HG02981 (cell line): ENCODE results near the gene UCHL5.
"Not testable (repeated sequence)": the region's sequence is repeated elsewhere in the genome, so short reads cannot be mapped to it uniquely, and the experiment has no call there.

Experiments
- ATAC-seq: cut with Tn5 transposase; IDR thresholded peaks from one replicate; pipeline ENCODE4 v1.9.1; 2021; ENCODE audit warnings: mild to moderate bottlenecking, moderate library complexity; ENCODE audit not compliant: unreplicated experiment

The UCHL5 gene

GRCh38 chr1:193065954-193066353 lies 6.8 kb upstream of the UCHL5 start:
- no peak for ATAC-seq

DNA sequence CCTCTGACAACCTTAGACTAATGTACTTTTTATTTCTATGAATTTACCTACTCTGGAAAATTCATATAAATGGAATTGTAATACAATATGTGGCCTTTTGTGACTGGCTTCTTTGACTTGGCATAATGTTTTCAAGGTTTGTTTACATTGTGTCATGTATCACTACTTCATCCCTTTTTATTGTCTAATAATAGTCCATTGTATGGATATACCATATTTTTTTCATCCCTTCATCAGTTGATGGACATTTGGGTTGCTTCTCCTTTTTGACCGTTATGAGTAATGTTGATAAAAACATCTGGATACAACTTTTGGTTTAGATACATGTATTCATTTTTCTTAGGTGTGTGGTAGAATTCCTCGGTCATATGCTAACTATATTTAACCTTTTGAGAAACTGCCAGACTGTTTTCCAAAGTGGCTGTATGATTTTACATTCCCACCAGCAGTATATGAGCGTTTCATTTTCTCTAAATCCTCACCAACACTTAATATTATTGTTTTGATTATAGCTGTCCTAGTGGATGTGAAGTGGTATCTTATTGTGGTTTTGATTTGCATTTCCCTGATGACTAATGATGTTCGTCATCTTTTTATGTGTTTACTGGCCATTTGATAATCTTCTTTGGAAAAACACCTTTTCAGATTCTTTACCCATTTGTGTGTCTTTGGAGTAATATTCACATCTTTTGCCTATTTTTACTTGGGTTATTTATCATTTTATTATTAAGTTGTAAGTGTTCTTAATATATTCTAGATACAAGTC lies 3.7 kb upstream of the UCHL5 start:
- ATAC-seq = no peak

GRCh38 chr1:193060938-193061337 lies 1.8 kb upstream of the UCHL5 start:
- no peak for ATAC-seq

DNA sequence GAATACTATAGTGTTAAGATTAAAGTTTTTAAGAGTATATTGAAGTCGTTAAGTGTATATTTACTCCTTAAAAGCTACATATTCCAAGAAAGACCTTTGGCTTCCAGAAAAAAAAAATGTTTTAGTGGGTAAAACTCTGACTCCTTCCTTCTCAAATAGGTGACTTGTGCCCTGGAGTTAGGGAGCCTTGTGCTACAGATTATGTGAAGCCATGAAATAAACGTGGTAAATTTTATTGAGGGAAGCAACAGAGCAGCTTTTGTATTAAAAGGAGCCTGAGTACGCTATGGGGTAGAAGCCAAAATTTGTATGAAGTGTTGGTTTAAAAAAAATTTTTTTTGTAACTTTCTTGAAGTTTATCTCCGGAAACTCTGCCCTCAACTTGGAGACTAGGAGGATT lies 1.2 kb upstream of the UCHL5 start:
- ATAC-seq = no peak

- ATAC-seq = no peak
These were observed 899 bp upstream of the UCHL5 start for GRCh38 chr1:193060115-193060403.

- peak; percentile 40 for ATAC-seq
These were observed 455 bp downstream of the UCHL5 start for GRCh38 chr1:193058529-193059281.

GRCh38 chr1:193054169-193054675 lies 4.9 kb downstream of the UCHL5 start:
- no peak for ATAC-seq

- not testable (repeated sequence) for ATAC-seq
These were observed 10.2 kb downstream of the UCHL5 start for GRCh38 chr1:193048913-193049312.

GRCh38 chr1:193042766-193043691 lies 16.1 kb downstream of the UCHL5 start:
- ATAC-seq = no peak

DNA sequence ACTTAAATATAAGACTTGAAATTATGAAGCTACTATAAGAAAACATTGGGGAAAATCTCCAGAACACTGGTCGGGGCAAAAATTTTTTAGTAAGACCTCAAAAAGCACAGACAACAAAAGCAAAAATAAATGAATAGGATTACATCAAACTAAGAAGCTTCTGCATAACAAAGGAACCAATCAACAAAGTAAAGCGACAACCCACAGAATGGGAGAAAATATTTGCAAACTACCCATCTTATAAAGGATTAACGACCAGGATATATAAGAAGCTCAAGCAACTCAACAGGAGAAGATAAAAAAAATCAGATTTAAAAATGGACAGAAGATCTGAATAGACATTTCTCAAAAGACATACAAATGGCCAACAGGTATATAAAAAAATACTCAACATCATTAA lies 19.1 kb downstream of the UCHL5 start:
- no peak for ATAC-seq

- ATAC-seq = no peak
These were observed 22.7 kb downstream of the UCHL5 start for GRCh38 chr1:193036337-193037047.

GRCh38 chr1:193033610-193034009 lies 25.6 kb downstream of the UCHL5 start:
- no peak for ATAC-seq

- ATAC-seq = not testable (repeated sequence)
These were observed 26.3 kb downstream of the UCHL5 start for GRCh38 chr1:193032643-193033427.

- ATAC-seq = peak; percentile 62
These were observed 27.7 kb downstream of the UCHL5 start for GRCh38 chr1:193031431-193031830.

GRCh38 chr1:193030280-193030679 lies 28.9 kb downstream of the UCHL5 start:
- no peak for ATAC-seq

DNA sequence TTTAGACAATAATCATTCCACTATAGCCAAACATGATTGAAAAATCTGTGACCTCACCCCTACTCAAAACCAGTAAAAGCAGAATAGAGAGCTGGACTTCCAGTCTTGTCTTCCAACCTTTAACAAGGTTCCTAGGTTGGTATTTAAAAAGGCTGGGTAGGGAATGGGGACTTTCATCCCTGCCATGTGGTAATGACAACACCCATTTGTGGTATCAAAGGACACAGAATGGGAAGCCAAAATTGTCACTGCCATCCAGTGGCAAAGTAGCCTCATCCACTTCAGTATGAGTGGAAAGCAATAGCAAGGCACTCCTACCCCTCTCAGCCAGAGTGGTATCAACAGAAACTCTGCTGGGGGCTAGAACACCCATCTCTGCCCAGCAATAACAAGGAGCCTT lies 33.9 kb downstream of the UCHL5 start:
- no peak for ATAC-seq

DNA sequence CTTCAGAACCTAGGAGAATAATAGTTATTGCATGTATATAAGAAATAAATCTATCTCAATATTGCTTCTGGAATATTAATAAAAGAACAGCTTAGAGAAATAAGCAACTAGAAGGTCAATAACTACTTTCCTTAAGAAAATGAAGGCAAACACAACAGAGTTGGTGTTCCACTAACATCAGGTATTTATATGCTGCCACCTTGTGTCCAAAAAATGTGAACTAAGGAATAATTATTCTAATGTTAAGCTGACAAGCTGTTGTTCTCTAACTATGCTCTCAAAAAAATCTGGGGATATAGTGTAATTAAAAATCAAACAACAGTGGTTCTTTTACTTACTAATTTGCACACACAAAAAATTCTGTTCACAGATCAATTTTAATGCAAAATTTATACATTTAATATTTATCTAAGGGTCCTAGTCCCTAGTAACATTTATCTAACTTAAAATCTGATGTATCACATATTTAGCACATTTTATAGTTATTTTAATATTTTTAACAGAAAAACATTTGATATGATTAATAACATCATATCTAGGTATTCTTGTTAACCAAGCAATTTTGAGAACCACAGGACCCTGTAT lies 39.6 kb downstream of the UCHL5 start:
- ATAC-seq = peak; percentile 67

- ATAC-seq = no peak
These were observed 42.4 kb downstream of the UCHL5 start for GRCh38 chr1:193016788-193017187.

GRCh38 chr1:193014400-193014799 lies 44.8 kb downstream of the UCHL5 start:
- no peak for ATAC-seq
